ENCODE measurements around the gene LRRTM1.

LRRTM1 gene, protein sequence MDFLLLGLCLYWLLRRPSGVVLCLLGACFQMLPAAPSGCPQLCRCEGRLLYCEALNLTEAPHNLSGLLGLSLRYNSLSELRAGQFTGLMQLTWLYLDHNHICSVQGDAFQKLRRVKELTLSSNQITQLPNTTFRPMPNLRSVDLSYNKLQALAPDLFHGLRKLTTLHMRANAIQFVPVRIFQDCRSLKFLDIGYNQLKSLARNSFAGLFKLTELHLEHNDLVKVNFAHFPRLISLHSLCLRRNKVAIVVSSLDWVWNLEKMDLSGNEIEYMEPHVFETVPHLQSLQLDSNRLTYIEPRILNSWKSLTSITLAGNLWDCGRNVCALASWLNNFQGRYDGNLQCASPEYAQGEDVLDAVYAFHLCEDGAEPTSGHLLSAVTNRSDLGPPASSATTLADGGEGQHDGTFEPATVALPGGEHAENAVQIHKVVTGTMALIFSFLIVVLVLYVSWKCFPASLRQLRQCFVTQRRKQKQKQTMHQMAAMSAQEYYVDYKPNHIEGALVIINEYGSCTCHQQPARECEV

DNA sequence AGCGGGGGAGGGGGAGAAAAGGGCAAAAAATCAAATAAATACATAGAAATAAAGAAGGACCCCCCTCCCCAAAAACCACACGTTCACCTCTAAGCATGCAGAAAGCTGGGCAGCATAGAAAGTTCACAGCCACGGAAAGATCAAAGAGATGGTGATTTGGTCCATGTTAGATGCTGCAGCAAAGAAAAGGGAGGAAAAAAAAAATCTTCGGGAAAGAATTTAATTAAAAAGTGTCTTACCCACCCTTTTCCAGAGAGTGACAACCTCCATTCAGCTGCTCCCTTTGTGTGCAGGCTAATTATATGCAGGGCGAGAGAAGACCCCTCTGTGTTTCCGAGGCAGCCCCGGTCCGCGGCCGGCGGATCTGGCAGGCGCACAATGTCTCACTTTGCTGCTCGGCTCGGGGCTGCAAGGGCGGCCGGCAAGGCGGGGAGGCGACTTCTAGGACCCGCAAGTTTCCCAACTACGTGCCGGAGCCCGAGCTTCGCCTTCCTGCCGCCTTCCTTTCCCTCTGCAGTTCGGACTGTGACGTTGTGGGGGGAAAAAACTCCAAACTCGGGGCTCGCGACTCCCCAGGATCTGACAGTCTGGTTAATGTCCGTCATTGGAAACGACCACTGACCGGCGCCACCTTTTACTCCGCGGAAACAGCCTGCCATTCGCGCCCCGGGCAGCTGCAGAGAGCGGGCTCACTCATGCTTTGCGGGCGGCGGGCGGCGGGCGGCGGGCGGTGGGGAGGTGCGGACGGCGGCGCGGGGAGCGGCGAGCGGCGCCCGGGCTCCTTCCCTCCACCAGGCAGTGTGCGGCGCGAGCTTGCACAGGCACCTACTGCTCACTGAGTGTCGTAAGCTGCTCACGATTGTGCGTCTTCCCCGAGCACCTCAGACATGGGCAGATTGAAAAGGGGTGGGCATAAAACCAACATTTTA is at the start of gene LRRTM1:
Gene LRRTM1 (minus strand): TSS at position 844 of the 929 bp plus-strand sequence. CDS start 933 bp downstream, outside the sequence.
- no peak for DNase-seq

DNA sequence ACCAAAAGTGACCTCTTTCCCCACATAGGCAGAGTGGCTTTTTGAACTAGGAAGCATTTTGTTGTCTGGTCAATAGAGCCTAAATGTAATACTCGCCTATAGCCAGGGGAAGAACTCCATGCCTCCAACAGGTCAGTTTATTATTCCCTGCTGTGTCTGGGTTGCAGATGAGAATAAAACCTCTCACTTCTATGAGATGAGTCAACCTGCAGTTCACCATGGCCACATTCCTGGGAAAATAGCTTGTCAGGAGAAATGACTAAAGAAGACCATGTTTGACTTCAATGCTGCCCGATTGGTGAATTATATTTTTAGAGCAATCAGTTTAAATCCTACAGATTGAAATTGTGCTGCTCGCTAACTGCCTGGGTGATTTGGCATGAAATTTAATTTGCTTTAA is 46.7 kb upstream of the LRRTM1 start:
- no peak for DNase-seq

DNA sequence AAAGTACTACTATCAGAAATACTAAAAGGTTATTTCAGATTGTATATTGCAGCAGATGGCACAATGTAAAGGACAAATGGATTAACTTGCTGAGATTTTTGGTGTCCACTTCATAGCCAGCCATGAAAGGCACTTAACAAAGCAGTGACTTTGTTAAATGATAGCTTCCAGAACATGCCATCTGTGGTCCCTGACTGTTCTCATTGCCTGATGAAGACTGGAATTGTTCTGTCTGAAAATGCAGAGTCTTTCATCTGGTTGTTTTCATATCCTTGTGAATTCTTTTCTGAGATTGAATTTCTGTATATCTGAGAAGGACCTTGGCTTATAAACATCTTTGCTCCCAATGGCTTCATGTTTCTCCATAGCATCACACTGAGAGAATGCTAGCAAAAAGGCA is 44.4 kb upstream of the LRRTM1 start:
- DNase-seq: no peak

DNA sequence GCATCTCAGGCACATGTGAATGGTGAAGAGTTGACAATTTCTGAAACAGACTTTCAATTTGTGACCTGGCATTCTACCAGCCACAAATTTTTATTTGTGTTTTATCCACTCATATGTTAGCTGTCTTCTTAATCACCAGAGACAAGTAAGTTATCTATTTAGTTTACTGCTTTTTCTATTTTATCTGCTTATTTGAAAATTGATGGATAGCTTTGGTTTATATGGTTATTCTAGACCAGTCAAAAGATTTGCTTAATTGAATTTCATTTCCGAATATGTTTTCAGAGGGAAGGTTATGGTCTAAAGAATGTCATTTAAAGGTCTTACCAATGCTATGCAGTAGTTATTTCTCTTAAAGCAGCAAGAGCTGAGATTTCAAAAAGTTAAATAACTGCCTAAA is 43.5 kb upstream of the LRRTM1 start:
- DNase-seq: no peak

DNA sequence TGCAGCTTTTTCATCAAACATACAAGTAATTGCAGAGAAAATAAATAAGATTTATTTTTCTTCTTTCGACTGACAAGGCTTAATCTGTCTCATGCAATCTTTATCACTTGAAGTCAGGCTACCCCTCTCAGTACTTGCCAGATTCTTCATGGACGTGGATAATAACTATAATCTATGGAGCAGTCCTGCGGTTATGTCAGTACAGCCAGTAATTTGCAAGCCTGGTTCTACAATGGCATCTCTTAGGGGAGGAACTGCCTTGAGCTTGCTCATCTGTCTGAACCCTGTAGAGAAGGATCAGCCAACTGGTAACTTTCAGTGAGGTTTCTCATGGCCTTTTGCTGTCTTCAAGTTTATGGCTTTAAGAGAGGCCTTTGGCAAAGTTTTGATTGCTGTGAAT is 35.5 kb upstream of the LRRTM1 start:
- no peak for DNase-seq

DNA sequence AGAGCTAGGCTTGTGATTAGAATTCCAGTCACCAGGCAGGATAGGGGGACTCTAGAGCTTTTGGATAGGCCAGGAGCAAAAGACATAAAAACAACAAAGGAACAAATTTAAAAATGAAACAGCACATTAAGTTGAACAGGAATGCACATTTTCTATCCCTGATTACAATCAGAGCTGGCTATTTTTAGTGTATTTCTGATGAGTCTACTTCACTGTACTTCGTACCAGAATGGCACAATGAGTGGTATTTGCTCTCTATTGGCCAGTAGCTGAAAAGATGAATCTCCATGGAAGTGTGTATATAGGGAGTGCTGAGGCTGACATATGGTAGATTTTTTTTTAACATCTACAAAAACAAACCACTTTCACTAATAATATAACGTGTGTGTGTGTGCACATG is 34.2 kb upstream of the LRRTM1 start:
- DNase-seq: no peak

DNA sequence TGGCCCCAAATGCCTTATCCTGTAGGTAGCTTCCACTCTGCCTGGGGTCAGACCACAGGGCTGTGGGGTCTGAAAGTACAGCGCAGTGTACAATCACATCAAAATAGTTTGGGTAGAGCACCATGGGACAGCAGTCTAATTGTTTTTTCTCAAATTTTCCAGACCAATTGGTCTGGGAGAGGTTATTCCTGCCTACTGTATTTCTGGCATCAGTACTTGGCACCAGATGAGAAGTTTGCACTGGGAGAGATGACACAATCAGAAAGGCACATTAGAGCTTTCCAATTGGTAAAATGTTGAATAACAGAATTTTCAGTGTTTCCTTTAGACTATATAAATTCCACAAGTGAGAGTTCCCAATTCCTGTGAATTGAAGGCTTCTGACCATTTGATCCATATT is 30.9 kb upstream of the LRRTM1 start:
- DNase-seq: no peak

DNA sequence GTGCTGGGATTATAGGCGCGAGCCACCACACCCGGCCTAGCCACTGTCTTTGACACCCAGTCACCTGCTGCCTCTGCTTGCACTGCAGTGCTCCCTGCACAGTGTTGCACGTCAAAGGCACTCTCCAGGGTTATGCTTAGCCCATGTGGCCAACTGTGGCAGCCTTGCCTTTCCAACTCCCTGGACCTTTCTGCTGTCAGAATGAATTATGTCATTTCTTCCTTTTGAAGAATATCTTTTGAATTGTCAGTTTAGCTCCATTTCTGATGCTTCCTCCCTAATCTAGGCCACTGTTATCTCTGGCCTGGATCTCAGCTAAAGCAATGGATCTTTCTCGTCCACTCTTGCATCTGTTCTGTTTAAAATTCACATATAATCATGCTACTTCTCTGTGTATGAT is 29.3 kb upstream of the LRRTM1 start:
- DNase-seq: no peak

DNA sequence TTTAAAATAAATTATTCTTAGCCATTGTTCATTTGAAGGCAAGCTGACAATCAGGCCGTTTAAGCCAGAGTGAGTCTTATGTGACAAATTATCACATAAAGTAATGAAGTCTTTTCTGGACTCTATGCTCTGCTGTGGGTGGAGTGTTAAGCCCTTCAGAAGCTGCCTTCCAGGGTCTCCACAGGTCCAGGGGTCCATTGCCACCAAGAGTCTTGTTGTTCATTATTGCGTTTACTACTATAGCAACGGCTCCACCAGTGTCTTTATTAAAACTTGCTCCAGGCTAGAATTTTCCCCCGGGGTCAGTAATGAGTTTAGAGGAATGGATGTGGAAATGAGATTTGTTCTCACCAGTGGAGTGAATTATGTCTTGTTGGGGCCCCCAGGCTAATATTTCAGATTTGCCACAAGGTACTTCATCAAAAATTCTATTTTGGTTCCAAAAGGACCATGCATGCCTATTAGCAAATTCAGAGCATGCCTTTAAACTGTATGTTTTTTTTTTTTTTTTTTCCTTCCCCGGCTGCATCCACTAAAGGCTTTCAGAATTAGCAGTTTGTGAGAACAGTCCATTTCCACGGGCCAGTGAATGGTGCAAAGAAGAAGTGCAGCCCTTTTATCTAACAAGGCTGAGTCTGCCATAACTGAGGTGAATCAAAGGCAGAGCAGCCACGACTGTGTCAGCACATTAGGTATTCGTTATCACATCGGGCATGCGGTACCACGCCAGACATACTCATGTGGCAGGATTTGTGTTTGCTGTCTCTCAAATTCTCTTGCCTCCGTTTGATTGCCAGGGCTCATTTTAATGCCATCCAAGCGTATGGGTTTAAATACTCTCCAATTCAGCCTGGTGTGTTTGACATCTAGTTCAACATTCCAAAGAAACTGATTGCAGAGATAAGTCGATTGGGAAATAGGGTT is 26.2 kb upstream of the LRRTM1 start:
- DNase-seq: no peak

DNA sequence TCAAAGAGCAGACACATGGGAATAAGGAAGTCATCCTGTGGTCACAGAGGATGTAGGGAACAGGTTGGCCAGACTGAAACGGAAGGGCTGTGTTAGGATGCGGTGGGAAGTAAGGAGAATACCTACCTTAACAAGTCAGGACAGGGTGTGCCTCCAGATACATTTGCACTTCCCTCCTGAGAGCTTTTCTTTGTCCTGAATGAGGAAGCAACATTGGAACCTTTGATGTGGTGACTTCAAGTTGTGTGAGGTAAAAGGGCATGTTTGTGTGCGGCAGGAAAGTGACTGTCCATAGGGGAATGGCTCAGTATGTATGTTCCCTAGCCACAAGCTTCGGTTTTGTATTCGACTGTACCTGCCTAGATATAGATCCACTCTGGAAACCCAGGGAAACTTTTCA is 24.9 kb upstream of the LRRTM1 start:
- no peak for DNase-seq

DNA sequence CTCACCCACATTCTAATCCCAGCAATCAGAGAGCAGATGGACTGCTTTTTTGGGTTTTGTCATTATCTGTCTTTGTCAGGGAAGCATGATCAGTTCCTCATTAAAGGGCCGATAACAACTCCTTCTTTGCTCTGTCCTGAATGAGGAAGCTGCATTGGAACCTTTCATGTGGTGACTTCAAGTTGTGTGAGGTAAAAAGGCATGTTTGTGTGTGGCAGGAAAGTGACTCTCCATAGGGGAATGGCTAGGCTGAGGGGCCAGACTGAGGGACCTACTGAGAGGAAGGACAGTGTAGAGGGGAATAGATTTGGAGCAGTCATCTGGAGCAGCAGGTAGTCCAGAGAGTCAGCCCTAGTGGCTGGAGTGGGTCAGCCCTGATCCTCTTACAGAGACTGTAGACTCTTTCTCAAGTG is 23.6 kb upstream of the LRRTM1 start:
- no peak for DNase-seq

DNA sequence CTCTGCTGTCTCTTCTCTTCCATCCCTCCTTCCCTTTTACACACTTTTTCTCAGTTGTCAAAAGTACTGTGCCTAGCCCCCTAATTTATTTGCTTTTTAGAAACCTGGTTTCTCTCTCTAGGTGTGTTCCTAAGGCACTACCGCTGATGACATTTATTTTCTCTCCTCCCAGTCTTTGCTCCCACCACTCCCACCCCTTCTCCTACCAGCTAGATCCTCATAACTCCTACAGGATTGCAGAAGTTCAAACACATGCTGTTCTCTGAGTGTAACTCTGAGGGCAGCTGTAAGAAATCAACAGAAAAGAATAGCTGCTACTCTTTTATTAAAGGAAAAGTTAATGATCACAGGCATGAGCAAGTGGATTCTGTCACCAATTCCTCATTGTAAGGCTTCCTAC is 22.3 kb upstream of the LRRTM1 start:
- no peak for DNase-seq

DNA sequence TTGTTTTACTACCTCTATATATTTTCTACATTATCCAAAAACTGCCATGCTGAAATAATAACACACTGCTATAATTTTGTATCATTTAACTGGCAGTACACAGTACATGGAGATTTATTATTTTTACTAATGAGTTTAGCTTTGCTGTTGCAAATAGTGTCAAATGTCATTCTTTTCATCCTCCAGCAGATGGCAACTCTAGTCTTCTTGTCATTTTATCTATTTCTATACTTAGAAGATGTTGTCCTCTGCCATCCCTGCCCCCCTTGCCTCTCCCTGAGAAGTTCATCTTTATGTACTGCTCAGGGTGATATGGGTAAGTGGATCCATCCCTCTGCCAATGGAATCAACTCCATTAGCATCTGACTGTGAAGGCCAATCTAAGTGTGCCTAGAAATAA is 21.7 kb upstream of the LRRTM1 start:
- no peak for DNase-seq

DNA sequence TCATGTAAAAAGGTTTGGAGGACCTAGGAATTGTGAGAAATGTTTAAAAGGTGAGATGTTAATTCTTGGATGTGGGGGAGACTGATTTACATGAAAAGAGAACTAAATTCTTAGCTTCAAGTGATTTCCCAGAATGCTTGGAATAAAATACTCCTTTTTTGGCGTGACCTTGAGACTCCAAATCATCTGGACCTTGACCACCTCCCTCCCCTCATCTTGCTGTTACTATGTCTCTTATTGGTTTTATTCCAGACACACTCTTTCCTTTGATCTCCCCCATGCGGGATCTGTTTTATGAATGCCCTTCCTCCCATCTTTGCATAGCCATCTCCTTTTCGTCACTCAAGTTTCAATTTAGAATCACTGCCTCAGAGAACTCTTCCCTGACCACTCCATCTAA is 20.0 kb upstream of the LRRTM1 start:
- DNase-seq: no peak

DNA sequence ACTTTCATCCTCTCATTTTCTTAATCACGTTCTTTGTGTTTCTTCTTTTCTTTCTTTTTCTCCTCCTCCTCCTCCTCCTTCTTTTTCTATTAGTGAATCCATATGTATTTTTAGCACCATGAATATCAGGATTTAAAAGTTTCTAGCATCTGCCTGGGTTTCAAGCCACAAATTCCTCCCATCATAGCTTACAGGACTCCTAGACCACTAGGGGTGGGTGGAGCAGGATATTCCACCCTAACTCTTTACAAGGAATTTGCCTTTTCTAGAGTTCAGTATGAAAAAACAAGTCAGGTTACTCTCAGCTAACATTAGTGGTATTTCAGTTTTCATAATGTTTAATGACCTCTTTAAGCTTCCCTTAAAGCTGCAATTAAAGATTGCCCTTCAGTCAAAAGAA is 19.1 kb upstream of the LRRTM1 start:
- no peak for DNase-seq

DNA sequence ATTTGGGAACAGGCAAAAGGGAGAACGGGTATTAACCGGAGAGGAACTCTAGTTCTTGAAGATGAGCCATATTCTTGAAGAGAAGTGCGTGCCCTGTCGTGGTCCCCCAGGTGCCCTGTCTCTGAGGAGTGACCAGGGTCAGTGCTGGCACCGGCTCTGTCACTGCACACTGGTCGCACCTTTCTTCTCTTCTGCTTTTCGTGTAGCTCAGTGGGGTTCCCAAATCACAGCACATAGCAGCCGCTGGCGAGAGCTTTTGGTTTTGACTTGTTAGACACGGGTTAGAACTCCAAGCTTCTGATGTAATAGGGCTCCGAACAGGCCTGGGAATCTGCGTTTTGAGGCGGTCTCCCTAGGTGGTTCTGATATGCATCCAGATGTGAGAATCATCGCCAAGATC is 18.4 kb upstream of the LRRTM1 start:
- DNase-seq: no peak

DNA sequence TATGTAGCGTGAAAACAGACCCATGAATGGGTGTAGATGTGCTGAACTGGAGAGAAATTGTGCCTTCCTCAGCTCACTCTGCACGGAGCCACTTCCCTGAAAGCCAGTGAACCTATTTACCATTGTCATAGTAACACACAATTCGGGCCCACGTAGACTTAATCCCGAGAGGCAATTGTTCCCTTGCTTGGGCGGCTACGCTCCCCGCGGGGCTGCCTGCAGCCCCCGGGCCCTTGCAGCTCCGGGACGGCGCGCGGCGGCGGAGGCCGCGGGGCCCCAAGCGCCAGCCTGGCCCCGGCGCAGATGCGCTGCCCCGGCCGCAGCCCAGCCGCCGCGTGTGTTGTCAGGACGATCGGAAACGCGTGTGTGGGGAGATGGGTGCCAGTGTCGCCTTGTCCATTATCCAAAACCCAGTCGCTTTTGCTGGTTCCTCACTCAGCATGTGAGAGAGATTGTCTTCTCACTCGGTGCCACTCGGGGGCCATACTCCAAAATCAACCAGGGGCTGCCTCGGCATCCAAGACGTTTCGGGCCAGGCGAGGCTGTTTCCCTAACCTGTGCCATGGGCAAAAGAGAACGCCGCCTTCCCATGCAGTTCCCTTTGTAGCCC is 17.9 kb upstream of the LRRTM1 start:
- DNase-seq: no peak

DNA sequence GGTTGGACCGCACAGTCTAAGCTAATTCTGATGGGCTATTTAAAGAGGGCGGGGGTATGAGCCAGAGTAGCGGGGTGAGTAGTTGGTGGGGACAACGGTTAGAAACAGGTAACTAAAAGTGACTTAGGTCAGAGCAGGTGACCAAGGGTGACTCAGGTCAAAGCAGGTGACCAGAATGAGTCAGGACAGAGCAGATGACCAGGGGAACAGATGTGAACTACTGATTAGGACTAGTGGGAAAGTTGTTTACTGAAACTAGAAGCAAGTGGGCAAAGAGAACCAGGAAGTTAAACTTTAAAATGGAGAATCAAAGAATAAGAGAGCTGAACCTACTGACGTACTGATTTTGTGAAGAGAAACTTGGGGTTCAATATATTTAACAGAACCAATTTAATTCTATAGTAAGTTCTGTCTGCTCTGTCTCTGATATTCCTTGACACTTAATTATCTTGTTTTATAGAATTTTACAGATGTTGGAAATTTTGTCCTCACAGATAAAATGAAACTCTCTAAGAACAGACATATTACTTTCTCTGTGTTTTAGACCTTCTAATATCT is 7.8 kb upstream of the LRRTM1 start:
- DNase-seq: no peak

DNA sequence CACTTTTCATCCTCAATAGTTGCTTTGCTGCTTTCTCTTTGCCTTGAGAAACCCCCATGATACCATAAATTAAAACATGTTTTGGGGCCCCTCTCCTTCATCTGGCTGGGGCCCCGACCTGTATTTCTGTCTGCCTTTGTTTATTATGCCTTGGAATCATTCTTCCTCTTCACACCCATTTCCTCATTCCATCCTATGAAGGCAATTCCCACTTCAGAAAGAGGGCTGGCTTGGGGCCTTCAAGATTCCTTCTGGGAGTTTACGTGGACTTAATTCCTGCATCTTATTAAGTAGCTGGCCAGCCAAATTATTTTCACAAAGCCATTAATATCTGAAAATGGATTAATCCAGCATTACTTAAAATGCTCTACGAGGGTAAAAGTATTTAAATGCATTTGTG is 6.8 kb upstream of the LRRTM1 start:
- no peak for DNase-seq

DNA sequence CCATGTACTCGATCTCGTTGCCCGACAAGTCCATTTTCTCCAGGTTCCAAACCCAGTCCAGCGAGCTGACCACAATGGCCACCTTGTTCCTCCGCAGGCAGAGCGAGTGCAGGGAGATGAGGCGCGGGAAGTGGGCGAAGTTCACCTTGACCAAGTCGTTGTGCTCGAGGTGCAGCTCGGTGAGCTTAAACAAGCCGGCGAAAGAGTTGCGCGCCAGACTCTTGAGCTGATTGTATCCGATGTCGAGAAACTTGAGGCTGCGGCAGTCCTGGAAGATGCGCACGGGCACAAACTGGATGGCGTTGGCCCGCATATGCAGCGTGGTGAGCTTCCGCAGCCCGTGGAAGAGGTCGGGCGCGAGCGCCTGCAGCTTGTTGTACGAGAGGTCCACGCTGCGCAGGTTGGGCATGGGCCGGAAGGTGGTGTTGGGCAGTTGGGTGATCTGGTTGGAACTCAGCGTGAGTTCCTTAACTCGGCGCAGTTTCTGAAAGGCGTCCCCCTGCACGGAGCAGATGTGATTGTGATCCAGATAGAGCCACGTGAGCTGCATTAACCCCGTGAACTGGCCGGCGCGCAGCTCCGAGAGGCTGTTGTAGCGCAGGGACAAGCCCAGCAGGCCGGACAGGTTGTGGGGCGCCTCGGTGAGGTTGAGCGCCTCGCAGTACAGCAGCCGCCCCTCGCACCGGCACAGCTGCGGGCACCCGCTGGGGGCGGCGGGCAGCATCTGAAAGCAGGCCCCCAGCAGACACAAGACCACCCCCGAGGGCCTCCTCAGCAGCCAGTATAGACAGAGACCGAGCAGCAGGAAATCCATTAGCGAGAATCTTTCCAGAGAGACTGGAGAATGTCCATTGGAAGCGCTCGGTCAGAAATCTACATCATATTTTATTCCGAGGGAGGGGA is 1.3 kb downstream of the LRRTM1 start:
- DNase-seq: no peak
